Fibroblast of skin of left biceps (primary cell): Measurements from ENCODE around the gene PLK5.
"Not testable (repeated sequence)": the region's sequence is repeated elsewhere in the genome, so short reads cannot be mapped to it uniquely, and the experiment has no call there.

Experiments used
- DNase-seq, 2 experiments: peaks; one replicate each; pipeline ENCODE4 v3.0.0-alpha.2; 2013; ENCODE audit warnings: low read depth in 2 of 2

The PLK5 gene

DNA sequence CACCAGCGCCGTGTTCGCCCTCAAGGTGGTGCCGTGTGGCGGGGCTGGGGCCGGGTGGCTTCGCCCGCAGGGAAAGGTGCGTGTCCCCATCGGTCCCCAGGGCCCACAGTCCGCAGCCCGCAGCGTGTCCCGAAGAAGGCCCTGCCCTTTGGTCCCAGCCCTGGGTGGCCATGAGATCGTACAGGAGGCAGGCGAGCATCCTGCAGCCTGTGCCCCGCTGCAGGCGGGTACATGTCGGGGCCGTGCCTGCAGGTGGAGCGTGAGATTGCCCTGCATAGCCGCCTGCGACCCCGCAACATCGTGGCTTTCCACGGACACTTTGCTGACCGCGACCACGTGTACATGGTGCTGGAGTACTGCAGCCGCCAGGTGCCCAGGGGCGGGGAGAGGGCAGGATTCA, 1.5 kb downstream of the PLK5 start:
- no peak for DNase-seq

DNA sequence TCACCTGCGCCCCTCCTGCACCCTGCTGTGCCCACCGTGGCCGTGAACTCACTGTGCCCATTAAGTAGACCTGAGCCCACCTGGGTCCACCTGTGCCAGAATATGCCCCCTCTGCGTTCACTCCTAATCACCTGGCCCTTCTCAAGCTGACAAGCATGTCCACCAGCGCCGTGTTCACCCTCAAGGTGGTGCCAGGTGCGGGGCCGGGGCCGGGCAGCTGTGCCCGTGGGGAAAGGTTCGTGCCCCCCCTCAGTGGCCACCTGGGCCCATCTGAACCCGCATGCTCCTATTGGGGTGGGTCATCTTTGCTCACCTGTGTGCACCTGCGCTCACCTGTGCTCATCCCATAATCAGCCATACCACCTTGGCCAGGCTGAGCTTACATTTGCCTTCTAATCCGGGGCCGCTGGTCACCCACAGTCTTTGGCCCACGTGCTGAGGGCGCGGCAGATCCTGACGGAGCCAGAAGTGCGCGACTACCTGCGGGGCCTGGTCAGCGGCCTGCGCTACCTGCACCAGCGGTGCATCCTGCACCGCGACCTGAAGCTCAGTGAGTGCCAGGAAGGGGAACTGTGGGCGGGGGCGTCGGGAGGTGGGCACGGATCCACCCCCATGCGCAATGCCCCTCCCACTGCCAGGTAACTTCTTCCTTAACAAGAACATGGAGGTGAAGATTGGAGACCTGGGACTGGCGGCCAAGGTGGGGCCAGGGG, 2.3 kb downstream of the PLK5 start:
- DNase-seq = no peak

DNA sequence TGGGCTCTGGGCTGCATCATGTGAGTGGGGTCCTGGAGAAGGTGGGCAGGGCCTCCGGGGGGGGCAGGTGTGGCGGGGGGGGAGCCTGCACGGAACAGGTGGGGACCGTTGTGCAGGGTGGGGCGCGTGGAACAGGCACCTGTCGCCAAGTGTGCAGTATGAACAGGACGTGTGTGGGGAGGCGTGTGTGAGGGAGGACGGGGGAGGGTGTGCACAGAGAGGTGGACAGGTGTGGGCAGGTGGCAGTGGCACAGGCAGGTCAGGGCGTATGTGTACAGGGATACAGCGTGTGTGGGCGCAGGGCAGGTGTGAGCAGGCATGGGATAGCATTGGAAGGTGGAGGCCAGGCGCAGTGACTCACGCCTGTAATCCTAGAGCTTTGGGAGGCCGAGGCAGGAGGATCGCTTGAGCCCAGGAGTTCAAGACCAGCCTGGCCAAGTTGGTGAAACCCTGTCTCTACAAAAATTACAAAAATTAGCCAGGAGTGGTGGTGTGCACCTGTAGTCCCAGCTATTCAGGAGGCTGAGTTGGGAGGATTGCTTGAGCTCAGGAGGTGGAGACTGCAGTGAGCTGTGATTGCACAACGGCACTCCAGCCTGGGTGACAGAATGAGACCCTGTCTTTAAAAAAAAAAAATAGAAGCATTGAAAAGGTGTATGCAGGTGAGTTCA, 3.2 kb downstream of the PLK5 start:
- DNase-seq = no peak

DNA sequence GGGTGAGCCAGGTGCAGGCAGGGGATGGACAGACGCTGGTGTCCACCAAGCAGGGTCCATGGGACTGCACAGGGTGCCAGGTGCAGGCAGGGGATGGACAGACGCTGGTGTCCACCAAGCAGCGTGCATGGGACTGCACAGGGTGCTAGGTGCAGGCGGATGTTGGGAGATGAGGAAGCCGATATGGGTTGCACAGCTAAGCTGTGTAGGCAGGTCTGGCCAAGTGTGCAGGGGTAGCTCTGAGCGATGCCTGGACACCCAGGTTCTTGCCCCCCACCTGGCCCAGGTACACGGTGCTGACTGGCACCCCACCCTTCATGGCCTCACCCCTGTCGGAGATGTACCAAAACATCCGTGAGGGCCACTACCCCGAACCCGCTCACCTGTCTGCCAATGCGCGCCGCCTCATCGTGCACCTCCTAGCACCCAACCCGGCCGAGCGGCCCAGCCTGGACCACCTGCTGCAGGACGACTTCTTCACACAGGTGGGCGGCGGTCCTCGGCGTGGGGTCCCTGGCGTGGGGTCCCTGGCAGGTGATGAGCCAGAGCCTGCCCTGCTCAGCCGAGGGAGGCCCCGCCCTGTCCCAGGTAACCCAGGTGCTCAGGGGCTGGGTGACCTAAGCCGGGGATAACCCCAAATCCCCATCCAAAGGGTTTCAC, 3.9 kb downstream of the PLK5 start:
- DNase-seq = no peak

DNA sequence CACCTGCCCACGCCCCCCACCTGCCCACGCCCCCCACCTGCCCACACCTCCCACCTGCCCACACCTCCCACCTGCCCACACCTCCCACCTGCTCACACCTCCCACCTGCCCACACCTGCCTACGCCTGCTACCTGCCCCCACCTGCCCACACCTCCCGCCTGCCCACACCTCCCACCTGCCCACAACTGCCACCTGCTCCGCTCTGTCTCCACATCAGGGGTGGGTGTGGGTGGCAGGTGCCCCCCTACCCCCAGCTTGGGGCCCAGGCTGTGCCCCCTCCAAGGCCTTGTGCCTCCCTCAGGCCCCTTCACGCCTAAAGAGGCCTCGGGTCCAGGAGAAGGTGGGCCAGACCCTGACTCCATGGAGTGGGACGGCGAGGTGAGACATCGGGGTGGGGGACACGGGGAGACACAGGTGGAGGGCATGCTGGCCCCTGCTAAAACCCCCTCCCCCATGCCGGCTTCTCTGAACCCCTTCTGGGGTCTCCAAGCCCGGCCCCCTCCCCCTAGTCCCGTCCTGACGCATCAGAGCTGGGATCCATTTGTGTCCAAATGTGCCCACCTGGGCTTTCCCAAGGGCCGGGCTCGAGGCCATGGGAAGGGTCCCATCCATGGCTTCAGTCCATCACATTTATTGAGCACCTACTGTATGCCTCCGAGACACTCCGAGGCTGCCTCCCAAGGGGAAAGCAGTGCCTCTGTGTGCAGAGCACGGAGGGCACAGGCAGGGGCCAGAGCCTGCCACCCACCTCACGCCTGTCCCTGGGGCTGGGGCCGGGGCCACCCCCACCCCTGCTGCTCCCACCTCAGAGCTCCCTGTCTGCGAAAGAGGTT, 4.9 kb downstream of the PLK5 start:
- DNase-seq = no peak

DNA sequence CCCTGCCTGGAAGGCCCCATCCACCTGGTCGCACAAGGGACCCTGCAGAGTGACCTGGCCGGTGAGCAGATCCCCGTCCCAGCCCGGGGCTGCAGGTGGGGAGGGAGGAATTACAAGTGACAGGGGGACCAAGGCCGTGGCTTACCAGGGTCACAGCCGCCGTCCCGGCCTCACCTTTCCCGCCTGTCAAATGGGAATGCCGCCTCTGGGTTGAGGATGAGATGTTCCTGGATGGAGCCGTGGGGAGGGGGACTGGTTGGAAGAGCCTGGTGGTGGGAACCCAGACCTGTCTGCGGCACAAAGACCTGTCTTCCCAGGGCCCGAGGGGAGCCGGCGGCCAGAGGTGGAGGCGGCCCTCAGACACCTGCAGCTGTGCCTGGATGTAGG, 5.5 kb downstream of the PLK5 start:
- no peak for DNase-seq

DNA sequence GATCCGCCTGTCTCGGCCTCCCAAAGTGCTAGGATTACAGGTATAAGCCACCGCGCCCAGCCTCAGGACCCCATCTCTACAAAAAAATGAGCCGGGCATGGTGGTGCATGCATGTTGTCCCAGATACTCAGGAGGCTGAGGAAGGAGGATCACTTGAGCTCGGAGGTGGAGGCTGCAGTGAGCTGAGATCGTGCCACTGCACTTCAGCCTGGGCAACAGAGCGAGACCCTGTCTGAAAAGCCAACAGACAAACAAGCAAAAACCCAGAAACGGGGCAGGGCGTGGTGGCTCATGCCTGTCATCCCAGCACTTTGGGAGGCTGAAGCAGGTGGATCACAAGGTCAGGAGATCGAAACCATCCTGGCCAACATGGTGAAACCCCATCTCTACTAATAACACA, 7.0 kb downstream of the PLK5 start:
- DNase-seq = not testable (repeated sequence)

DNA sequence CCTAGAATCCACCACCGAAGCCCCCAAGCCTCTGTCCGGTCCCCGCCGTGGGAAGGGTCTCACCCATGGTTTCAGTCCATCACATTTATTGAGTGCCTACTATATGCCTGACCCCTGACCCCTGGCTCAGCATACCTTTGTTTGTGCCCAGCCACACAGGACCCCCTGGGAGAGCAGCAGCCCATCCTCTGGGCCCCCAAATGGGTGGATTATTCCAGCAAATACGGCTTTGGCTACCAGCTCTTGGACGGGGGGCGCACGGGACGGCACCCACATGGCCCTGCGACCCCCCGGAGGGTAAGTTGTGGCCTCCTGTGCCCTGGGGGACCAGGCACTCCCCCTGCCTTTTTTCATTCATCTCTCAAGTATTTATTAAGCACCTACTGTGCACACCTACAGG, 7.7 kb downstream of the PLK5 start:
- DNase-seq = no peak

DNA sequence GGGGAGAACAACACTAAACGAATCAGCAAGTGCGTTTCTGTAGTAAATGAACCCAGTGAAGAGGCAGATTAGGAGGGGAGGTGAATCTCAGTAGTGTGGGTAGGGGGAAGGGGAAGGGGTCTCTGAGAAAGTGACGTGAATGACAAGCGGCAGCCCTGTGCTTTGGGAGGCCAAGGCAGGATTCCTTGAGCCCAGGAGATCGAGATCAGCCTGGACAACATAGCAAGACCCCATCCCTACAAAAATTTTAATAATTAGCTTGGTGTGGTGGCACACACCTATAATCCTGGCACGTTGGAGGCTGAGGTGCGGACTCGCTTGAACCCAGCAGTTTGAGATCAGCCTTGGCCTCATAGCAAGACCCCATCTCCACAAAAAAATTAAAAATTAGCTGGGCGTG, 8.1 kb downstream of the PLK5 start:
- no peak for DNase-seq

DNA sequence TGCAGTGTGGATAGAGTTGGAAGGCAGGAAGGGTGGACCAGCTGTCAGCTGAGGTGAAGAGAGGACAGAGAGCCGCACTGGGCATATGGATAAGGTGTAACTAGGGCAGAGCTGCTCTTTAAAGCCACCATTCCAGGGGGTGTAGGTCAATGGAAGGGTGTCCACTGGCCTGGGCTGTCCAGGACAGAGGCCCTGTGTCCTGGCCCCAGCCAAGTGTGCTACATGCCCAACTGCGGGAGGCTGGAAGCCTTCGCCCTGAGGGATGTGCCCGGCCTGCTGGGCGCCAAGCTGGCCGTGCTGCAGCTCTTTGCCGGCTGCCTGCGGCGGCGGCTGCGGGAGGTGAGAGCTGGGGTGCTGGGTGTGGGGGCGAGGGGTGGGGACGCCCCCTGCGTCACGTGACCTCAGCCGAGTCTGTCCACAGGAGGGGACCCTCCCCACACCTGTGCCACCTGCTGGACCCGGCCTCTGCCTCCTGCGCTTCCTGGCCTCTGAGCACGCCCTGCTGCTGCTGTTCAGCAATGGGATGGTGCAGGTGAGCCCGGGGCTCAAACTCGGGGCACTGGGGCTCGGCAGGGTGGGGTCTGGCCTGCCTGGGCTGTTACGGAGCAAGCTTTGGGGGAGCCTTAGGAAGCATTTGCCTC, 9.8 kb downstream of the PLK5 start:
- DNase-seq = no peak

DNA sequence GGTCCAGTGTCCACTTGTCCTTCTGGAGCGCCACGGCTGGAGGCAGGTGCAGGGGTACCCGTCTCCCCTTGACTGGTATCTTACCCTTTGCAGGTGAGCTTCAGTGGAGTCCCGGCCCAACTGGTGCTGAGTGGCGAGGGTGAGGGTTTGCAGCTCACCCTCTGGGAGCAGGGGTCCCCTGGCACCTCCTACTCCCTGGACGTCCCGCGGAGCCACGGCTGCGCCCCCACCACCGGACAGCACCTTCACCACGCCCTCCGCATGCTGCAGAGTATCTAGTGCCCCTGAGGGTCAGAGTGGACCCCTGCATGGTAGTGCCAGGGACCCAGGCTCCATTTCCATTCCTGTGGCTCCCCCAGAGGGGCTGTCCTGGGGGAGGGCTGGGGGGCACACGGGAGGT, 11.1 kb downstream of the PLK5 start:
- no peak for DNase-seq

DNA sequence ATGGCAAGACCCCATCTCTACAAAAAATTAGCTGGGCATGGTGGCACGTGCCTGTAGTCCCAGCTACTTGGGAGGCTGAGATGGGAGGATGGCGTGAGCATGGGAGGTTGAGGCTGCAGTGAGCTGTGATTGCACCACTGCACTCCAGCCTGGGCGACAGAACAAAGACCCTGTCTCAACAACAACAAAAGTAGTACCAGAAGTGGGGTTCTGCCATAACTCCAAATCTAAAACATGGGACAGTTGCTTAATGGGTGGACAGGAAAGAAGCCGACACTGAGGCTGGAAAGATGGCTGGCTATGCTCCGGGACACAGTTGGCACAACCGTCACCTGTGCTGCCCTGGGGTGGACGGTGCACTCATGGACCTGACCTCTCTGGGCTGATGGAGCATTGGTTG, 11.8 kb downstream of the PLK5 start:
- DNase-seq = not testable (repeated sequence)

DNA sequence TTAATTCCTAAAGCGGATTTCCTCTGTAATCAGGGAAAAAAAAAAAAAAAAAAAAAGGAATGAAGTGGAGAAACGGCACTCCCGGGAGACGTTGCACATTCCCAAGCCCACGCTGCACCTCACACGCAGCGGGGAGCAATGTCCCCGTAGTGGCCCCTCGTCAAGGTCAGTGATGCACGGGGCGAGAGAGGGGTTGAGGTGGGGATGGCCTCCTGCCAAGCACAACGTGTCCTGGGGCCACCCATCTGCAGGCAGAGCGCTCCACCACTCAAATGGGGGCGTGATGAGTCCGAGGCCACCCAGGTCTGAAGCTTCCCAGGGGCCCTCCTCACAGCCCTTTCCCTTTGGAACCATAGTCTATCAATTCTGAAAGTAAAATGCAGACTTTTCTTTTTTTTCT, 15.1 kb downstream of the PLK5 start:
- DNase-seq = no peak

DNA sequence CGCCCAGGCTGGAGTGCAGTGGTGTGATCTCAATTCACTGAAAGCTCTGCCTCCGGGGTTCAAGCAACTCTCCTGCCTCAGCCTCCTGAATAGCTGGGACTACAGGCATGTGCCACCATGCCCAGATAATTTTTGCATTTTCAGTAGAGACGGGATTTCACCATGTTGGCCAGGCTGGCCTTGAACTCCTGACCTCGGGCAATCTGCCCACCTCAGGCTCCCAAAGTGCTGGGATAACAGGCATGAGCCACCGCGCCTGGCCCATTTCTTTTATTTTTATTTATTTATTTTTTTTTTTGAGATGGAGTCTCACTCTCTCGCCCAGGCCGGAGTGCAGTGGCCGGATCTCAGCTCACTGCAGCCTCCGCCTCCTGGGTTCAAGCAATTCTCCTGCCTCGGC, 15.9 kb downstream of the PLK5 start:
- not testable (repeated sequence) for DNase-seq

DNA sequence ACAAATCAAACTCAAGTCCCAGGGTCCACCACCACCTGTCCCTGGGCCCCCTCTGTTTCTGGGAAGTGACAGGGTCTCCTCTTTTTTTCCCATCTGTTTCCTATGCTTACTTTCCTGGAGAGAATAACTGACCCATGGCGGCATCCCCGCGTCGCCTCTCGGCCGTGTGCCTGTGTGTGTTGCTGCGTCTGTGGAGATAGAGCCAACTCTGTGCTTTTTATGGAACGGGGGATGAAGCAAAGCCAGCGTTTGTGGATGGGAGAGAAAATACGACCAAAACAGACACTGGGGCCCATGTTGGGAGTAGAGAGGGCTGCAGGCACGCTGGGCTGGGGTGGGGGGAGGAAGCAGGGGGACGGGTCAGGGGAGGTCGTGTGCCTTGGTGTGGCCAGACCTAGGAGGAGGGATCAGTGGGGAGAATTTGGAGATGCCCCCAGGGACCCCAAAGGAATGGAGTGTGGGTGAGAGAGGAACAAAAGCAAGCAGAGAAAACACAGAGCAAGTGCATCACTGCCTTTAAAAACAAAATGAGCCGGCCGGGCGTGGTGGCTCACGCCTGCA, 16.6 kb downstream of the PLK5 start:
- DNase-seq = no peak

DNA sequence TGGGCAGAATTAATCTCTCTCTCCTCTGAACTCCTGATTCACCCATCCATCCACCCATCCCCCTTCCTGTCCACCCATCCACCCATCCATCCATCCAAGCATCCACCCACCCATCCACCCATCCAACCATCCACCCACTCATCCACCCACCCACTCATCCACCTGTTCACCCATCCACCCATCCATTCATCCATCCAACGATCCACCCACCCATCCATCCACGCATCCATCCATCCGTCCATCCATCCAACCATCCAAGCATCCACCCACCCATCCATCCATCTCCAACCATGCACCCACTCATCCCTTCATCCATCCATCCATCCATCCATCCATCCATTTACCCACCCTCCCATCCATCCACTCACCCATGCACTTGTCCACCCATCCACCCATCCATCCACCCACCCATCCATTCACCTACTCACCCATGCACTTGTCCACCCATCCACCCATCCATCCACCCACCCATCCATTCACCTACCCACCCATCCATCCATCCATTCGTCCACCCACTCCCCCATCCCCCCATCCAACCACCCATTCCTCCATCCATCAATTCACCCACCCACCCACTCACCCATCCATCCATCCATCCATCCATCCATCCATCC, 25.6 kb downstream of the PLK5 start:
- DNase-seq = no peak

DNA sequence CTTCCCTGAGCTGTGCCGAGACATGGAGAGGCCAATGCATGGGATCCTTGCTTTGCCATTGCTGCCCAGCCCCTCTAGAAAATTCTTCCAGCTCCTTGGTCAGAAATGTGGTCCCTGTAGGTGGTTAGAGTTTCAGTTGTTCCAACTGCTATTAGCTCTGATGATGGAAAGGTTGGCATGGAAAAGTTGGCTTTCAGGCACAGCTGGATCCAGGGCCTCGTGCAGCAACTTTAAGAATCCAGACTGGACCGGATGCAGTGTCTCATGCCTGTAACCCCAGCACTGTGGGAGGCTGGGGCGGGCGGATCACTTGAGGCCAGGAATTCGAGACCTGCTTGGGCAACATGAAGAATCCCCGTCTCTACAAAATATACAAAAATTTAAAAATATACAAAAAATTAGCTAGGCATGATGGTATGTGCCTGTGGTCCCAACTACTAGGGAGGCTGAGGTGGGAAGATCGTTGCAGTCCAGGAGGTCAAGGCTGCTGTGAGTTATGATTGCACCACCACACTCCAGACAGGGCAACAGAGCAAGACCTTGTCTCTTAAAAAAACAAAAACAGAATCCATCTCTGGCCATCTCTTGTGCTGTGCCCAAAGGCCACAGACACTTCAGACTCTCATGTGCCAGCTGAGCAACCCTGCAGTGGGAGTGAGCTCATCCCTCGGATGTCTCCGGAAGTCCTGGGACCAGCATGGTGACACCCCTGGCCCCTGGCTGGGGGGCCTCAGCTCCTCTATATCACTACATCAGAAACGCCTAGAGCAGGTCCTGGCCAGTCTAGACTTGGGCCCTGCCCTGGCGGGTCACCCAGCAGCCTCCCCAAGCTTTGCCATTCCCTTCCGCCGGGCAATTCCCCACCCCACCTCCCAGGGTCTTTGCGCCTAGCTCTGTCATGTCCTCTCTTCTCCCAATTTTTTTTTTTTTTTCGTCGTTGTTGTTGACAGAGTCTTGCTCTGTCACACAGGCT, 27.5 kb downstream of the PLK5 start:
- no peak for DNase-seq

DNA sequence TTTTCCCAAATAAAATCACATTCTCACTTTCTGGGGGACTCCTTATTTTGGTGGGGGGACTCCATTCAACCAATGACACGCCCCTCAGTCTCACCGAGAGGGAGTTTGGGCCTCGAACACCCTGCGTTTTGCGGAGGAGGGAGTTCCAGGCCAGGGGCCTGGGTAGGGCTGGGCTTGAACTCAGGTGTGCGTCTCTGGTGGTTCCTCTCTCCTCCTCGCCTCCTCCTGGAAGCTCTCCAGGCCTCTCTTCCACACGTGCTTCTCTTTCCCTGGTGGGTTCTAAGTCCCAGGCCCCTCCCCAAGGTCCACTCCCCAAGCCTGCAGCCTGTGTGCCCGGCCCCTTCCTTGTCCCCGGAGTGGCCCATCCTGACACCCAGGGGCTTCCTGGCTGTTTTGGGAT, 29.5 kb downstream of the PLK5 start:
- DNase-seq = no peak

DNA sequence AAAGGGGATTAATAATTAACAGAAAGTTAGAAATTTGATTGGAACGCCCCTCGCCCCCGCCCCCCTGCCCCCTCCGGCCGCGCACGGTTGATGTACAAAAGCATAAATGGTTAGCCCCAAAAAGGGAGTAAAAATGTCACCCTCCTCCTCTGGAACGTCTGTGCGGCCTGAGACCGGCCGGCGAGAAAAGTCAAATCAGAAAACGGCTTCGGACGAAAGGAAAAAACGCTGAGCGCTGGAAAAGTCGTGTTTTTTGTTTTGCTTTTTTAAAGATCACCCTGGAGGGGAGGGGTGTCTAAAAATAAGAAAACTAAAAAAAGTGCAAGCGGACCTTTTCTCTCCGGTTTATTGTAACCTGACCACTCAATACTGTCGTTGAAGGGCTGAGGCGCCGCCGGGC, 31.1 kb downstream of the PLK5 start:
- DNase-seq = no peak
